IMR-90 (cell line): Measurements from ENCODE around the gene GORASP1. TPM values are rescaled to one million over a fixed set of nuclear protein-coding genes. Genes with fewer than 3 reads are reported as not detected.

ENCODE experiments used
- ATAC-seq: fragments of 200-7000 bp; cut with Tn5 transposase; 2 replicates; pipeline ENCODE4 v1.9.1; 2020; ENCODE audit warnings: low read depth, mild to moderate bottlenecking, moderate library complexity
- BruUV-seq: library from RNA; stranded (reverse); fragments of 400-500 nt; replicated peaks from 2 replicates; lab custom pipeline; 2021; lab: Mats Ljungman, UMichigan
- CTCF ChIA-PET: fragments of 300-600 bp; formaldehyde crosslinking; extraction: SDS; loops from one replicate; lab custom pipeline; 2021; ENCODE audit warnings: antibody characterized with exemption; lab: Yijun Ruan, JAX
- POLR2A ChIA-PET: fragments of 300-600 bp; sonication (Branson Sonifier 250); formaldehyde crosslinking; loops from one replicate; lab custom pipeline; 2022; ENCODE audit warnings: antibody characterized with exemption; ENCODE audit not compliant: unreplicated experiment; lab: Charles Lee
- DNase-seq: peaks from one replicate; pipeline ENCODE4 v3.0.0; 2013
- H2AFZ ChIP-seq: replicated peaks from 2 replicates; pipeline ENCODE3; 2013; ENCODE audit warnings: low read length, mild to moderate bottlenecking; ENCODE audit not compliant: poor library complexity
- H2AK5ac ChIP-seq: 2 replicates; pipeline ENCODE4 v1.6.1; 2013; ENCODE audit warnings: low read depth, low read length, inconsistent platforms
- H2AK9ac ChIP-seq: replicated peaks from 2 replicates; pipeline ENCODE3; 2013; ENCODE audit warnings: mild to moderate bottlenecking, low read depth, low read length, moderate library complexity; ENCODE audit not compliant: poor library complexity
- H2BK120ac ChIP-seq: 2 replicates; pipeline ENCODE4 v1.6.1; 2013; ENCODE audit warnings: low read depth, low read length, inconsistent platforms
- H2BK15ac ChIP-seq: 3 replicates; pipeline ENCODE4 v1.6.1; 2013; ENCODE audit warnings: low read depth, low read length, inconsistent platforms
- H2BK20ac ChIP-seq: 2 replicates; pipeline ENCODE4 v1.6.1; 2013; ENCODE audit warnings: low read depth, mild to moderate bottlenecking, inconsistent platforms, low read length, moderate library complexity
- H2BK5ac ChIP-seq: 2 replicates; pipeline ENCODE4 v1.6.1; 2013; ENCODE audit warnings: mild to moderate bottlenecking, low read depth, low read length, inconsistent platforms; ENCODE audit not compliant: poor library complexity, severe bottlenecking
- H3K14ac ChIP-seq: replicated peaks from 2 replicates; pipeline ENCODE4 v1.6.1; 2013; ENCODE audit warnings: low read depth, low read length, inconsistent platforms
- H3K18ac ChIP-seq: 2 replicates; pipeline ENCODE4 v1.6.1; 2013; ENCODE audit warnings: low read depth, low read length, control low read depth
- H3K23ac ChIP-seq: 2 replicates; pipeline ENCODE4 v1.6.1; 2013; ENCODE audit warnings: low read depth, low read length, inconsistent platforms
- H3K27ac ChIP-seq: 2 replicates; pipeline ENCODE4 v1.5.1; 2013; ENCODE audit warnings: mild to moderate bottlenecking, control low read depth, low read length; ENCODE audit not compliant: insufficient read depth
- H3K27me3 ChIP-seq: 2 replicates; pipeline ENCODE4 v1.6.1; 2013; ENCODE audit warnings: low read length; ENCODE audit not compliant: control insufficient read depth, insufficient read depth
- H3K36me3 ChIP-seq: 2 replicates; pipeline ENCODE4 v1.6.1; 2013; ENCODE audit warnings: low read length, mixed read lengths; ENCODE audit not compliant: control insufficient read depth, insufficient read depth
- H3K4ac ChIP-seq: 2 replicates; pipeline ENCODE4 v1.6.1; 2013; ENCODE audit warnings: low read depth, low read length, inconsistent platforms
- H3K4me1 ChIP-seq: 2 replicates; pipeline ENCODE4 v1.6.1; 2013; ENCODE audit warnings: low read length, mixed read lengths; ENCODE audit not compliant: control insufficient read depth, insufficient read depth
- H3K4me2 ChIP-seq: 2 replicates; pipeline ENCODE4 v1.6.1; 2013; ENCODE audit warnings: low read depth, mild to moderate bottlenecking, control low read depth, low read length, moderate library complexity
- H3K4me3 ChIP-seq: 2 replicates; pipeline ENCODE4 v1.5.1; 2013; ENCODE audit warnings: low read depth, mild to moderate bottlenecking, control low read depth, low read length, moderate library complexity; ENCODE audit not compliant: insufficient read depth
- H3K56ac ChIP-seq: 2 replicates; pipeline ENCODE4 v1.6.1; 2013; ENCODE audit warnings: low read length, inconsistent platforms; ENCODE audit not compliant: insufficient read depth; ENCODE audit errors: extremely low read depth
- H3K79me1 ChIP-seq, 2 experiments: 2 replicates each; pipeline ENCODE4 v1.6.1; 2013; ENCODE audit warnings: low read length in 2 of 2, inconsistent platforms in 1 of 2, low read depth in 1 of 2
- H3K9ac ChIP-seq: 2 replicates; pipeline ENCODE4 v1.6.1; 2013; ENCODE audit warnings: low read depth, low read length, control low read depth
- H3K9me1 ChIP-seq: 2 replicates; pipeline ENCODE4 v1.6.1; 2013; ENCODE audit warnings: low read length, inconsistent platforms; ENCODE audit not compliant: insufficient read depth
- H3K9me3 ChIP-seq: 2 replicates; pipeline ENCODE4 v1.6.1; 2013; ENCODE audit warnings: low read length; ENCODE audit not compliant: control insufficient read depth, insufficient read depth
- H4K20me1 ChIP-seq: 2 replicates; pipeline ENCODE4 v1.6.1; 2013; ENCODE audit warnings: low read length, inconsistent platforms; ENCODE audit not compliant: insufficient read depth
- H4K5ac ChIP-seq: 2 replicates; pipeline ENCODE4 v1.6.1; 2013; ENCODE audit warnings: mild to moderate bottlenecking, low read depth, low read length, control low read depth
- H4K8ac ChIP-seq, 2 experiments: 2 replicates each; pipeline ENCODE4 v1.6.1; 2013; ENCODE audit warnings: low read depth in 2 of 2, low read length in 2 of 2, control low read depth in 1 of 2, inconsistent platforms in 1 of 2
- H4K91ac ChIP-seq: 2 replicates; pipeline ENCODE4 v1.6.1; 2013; ENCODE audit warnings: low read depth, low read length, inconsistent platforms; ENCODE audit not compliant: insufficient read depth
- BHLHE40 ChIP-seq: fragments of 150-350 bp; IDR thresholded peaks from 2 replicates; pipeline ENCODE4 v1.6.1; 2016; ENCODE audit warnings: mild to moderate bottlenecking, low read depth, low read length
- CEBPB ChIP-seq: IDR thresholded peaks from 2 replicates; pipeline ENCODE4 v1.6.1; 2012; ENCODE audit warnings: low read depth, low read length, improper control_type of control experiment
- ELK1 ChIP-seq: fragments of 150-350 bp; IDR thresholded peaks from 2 replicates; pipeline ENCODE4 v1.6.1; 2016; ENCODE audit warnings: low read depth, mild to moderate bottlenecking, low read length, moderate library complexity, borderline replicate concordance
- FOS ChIP-seq: fragments of 150-350 bp; IDR thresholded peaks from 2 replicates; pipeline ENCODE4 v1.6.1; 2016; ENCODE audit warnings: low read depth, low read length
- MAFK ChIP-seq: IDR thresholded peaks from 2 replicates; pipeline ENCODE4 v1.6.1; 2012; ENCODE audit warnings: low read depth, low read length, improper control_type of control experiment
- MAZ ChIP-seq: IDR thresholded peaks from 2 replicates; pipeline ENCODE4 v1.6.1; 2012; ENCODE audit warnings: low read depth, mild to moderate bottlenecking, low read length, improper control_type of control experiment, moderate library complexity, borderline replicate concordance
- MXI1 ChIP-seq: IDR thresholded peaks from 2 replicates; pipeline ENCODE4 v1.6.1; 2012; ENCODE audit warnings: low read depth, mild to moderate bottlenecking, low read length, moderate library complexity, borderline replicate concordance
- NFE2L2 ChIP-seq: fragments of 150-350 bp; IDR thresholded peaks from 2 replicates; pipeline ENCODE4 v1.6.1; 2016; ENCODE audit warnings: low read depth, mild to moderate bottlenecking, low read length
- POLR2A ChIP-seq: IDR thresholded peaks from 2 replicates; pipeline ENCODE4 v1.6.1; 2012; ENCODE audit warnings: mild to moderate bottlenecking, low read depth, low read length
- RAD21 ChIP-seq: IDR thresholded peaks from 2 replicates; pipeline ENCODE4 v1.6.1; 2012; ENCODE audit warnings: low read length, improper control_type of control experiment
- RFX5 ChIP-seq: IDR thresholded peaks from 2 replicates; pipeline ENCODE4 v1.8.0; 2012; ENCODE audit warnings: low read depth, mild to moderate bottlenecking, low read length, moderate library complexity
- SMC3 ChIP-seq: fragments of 150-350 bp; IDR thresholded peaks from 2 replicates; pipeline ENCODE4 v1.6.1; 2016; ENCODE audit warnings: low read depth, mild to moderate bottlenecking, antibody characterized with exemption, low read length, moderate library complexity
- USF2 ChIP-seq: fragments of 150-350 bp; IDR thresholded peaks from 2 replicates; pipeline ENCODE4 v1.6.1; 2017; ENCODE audit warnings: mild to moderate bottlenecking, antibody characterized with exemption, low read length, low read depth
- WGBS, 2 experiments: methylation state at CpG; one replicate each; pipeline versions ENCODE4 v1.1.5 to v1.1.7; 2013; ENCODE audit warnings: missing lambda C conversion rate in 2 of 2; ENCODE audit not compliant: insufficient read length in 1 of 2; ENCODE audit errors: extremely low coverage in 2 of 2; 5-methylcytosine and 5-hydroxymethylcytosine counted together
- dilution Hi-C: fragments of 300-500 bp; cut with HindIII; formaldehyde crosslinking; loops from one replicate; pipeline ENCODE4 v1.14.3; 2018; ENCODE audit warnings: low sequenced_read_pairs; ENCODE audit not compliant: unreplicated experiment
- in situ Hi-C: fragments of 300-500 bp; cut with MboI; formaldehyde crosslinking; loops from 3 replicates; pipeline ENCODE4 v1.14.3; 2019; ENCODE audit warnings: low sequenced_read_pairs, inconsistent platforms, mixed read lengths
- intact Hi-C: fragments of 100-400 bp; cut with micrococcal nuclease; formaldehyde crosslinking; loops from 2 replicates; pipeline ENCODE4 v1.10.0; 2022
- polyA plus RNA-seq, 3 experiments: library from polyadenylated mRNA; depleted of rRNA; stranded (reverse); fragments of >200 nt; gene quantifications; 2 replicates each; pipeline ENCODE4 v1.2.3, GENCODE V29; 2012; ENCODE audit warnings: low replicate concordance in 1 of 3
- total RNA-seq: library from RNA; depleted of rRNA; stranded (reverse); fragments of >200 nt; gene quantifications from 2 replicates; pipeline ENCODE4 v1.2.3, GENCODE V29; 2012
- TF ChIP-seq, protein P1 (sequence below): conservative IDR thresholded peaks from 2 replicates; pipeline ENCODE4 v1.5.1; 2012; ENCODE audit warnings: mild to moderate bottlenecking, low read depth, low read length, improper control_type of control experiment

The GORASP1 gene
- total and polyA plus RNA-seq, 2 of the 4 experiments (the other 2 are of a cell fraction) = 35.0 to 56.6 TPM

DNA sequence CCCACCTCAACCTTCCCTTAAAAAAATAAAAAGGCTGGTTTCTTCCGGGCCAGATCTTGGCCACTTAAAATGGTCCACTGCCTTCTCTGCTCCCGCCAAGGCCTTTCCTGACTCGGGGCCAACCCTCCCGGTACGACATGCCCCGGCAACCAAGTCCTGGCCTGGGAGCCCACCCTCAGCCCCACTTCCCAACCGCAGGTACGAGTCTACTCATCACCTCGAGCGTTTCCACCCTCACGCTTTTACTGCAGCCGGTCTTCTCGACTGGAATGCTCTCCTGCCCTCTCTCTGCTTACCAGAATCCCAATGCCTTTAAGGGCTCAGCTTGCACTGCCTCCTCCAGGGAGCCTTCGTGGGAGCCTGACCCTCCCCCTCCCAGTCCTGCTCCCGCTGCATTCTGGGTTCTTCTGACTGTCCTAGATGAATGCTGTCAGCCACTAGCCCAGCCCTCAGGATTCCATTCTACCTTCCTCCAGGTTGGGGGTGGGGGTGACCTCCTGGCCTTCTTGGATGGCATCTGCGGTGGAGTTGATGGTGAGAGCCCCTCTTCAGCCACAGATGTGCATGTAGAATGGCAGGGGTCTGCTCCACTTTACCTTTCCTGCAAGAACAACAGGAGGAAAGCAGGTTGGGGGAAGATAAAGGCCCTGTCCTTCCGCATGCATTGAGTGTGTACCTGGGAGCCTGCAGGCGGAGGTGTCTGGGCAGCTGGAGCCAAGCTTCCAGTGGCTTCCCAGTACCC, 47.0 kb upstream of the GORASP1 start:
- H3K9me1 ChIP-seq = peaks cover 10% of the 10 kb centered on the region
- H3K14ac ChIP-seq = peak overlapping the region; percentile 78; the same call in 1 of the 2 replicates
- H2AK9ac ChIP-seq = peak overlapping the region; percentile 53
- peak overlapping the region; percentile 30; the same call in 1 of the 2 replicates for H4K5ac ChIP-seq
- dilution Hi-C loops (no loop called here), in situ Hi-C loops (no loop called here), intact Hi-C loops (no loop called here)
- H3K56ac ChIP-seq = no peak overlapping the region
- H3K4me1 ChIP-seq = peaks cover 25% of the 10 kb centered on the region
- peak overlapping the region; percentile 84 for H3K4ac ChIP-seq
- peak overlapping the region; percentile 14 for H2BK20ac ChIP-seq
- peak overlapping the region; percentile 23 for H2BK5ac ChIP-seq
- 49% methylated on average over 13 of the region's 18 CpGs; no CpG with 5 or more reads in 1 of the 2 experiments for WGBS, 2 experiments
- peak overlapping the region; percentile 79 for H2AFZ ChIP-seq
- no peak overlapping the region for H3K4me2 ChIP-seq
- no peaks in the 10 kb centered on the region for H3K9me3 ChIP-seq
- ChIA-PET POLR2A (no interaction called here), CTCF (no interaction called here)
- H2BK15ac ChIP-seq = peak overlapping the region; percentile 67; the same call in 1 of the 3 replicates
- no peaks in the 10 kb centered on the region for H3K36me3 ChIP-seq
- peaks cover 0 to 32% of the 10 kb centered on the region in 2 experiments; a peak in 2 of 4 replicates for H3K79me1 ChIP-seq
- peaks cover 32% of the 10 kb centered on the region for H4K20me1 ChIP-seq
- peak overlapping the region; percentile 6; the same call in 1 of the 2 replicates for H3K18ac ChIP-seq
- no peak overlapping the region for H3K23ac ChIP-seq
- peaks cover 6% of the 10 kb centered on the region for H3K27me3 ChIP-seq
- no peak for ATAC-seq
- no peak overlapping the region; the same call in 1 of the 2 replicates for H3K9ac ChIP-seq
- H4K91ac ChIP-seq = peak overlapping the region; percentile 69; the same call in 1 of the 2 replicates
- DNase-seq = no peak
- no peak overlapping the region for H3K4me3 ChIP-seq
- peak overlapping the region; percentile 76 to 80; a peak in 2 of 4 replicates for H4K8ac ChIP-seq
- no peak overlapping the region; the same call in 1 of the 2 replicates for H3K27ac ChIP-seq
- H2AK5ac ChIP-seq = peak overlapping the region; percentile 76
- no TSS peak for BruUV-seq
- peak overlapping the region; percentile 69 for H2BK120ac ChIP-seq
- TF ChIP-seq MAZ = no peak
- no peak for TF ChIP-seq RAD21
- TF ChIP-seq BHLHE40 = no peak
- TF ChIP-seq USF2 = no peak
- TF ChIP-seq POLR2A = no peak
- TF ChIP-seq RFX5 = no peak
- no peak for TF ChIP-seq MAFK
- TF ChIP-seq FOS = no peak
- TF ChIP-seq NFE2L2 = no peak
- TF ChIP-seq MXI1 = no peak
- TF ChIP-seq, protein P1, sequence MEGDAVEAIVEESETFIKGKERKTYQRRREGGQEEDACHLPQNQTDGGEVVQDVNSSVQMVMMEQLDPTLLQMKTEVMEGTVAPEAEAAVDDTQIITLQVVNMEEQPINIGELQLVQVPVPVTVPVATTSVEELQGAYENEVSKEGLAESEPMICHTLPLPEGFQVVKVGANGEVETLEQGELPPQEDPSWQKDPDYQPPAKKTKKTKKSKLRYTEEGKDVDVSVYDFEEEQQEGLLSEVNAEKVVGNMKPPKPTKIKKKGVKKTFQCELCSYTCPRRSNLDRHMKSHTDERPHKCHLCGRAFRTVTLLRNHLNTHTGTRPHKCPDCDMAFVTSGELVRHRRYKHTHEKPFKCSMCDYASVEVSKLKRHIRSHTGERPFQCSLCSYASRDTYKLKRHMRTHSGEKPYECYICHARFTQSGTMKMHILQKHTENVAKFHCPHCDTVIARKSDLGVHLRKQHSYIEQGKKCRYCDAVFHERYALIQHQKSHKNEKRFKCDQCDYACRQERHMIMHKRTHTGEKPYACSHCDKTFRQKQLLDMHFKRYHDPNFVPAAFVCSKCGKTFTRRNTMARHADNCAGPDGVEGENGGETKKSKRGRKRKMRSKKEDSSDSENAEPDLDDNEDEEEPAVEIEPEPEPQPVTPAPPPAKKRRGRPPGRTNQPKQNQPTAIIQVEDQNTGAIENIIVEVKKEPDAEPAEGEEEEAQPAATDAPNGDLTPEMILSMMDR = no peak
- no peak for TF ChIP-seq ELK1
- TF ChIP-seq SMC3 = no peak
- TF ChIP-seq CEBPB = no peak
